ENCODE results near the gene LAMA4. TPM values are rescaled to one million over a fixed set of nuclear protein-coding genes. Genes with fewer than 3 reads are reported as not detected.

LAMA4 gene
- polyA plus RNA-seq, 1 donor from 2014 or later: 0.69 TPM

DNA sequence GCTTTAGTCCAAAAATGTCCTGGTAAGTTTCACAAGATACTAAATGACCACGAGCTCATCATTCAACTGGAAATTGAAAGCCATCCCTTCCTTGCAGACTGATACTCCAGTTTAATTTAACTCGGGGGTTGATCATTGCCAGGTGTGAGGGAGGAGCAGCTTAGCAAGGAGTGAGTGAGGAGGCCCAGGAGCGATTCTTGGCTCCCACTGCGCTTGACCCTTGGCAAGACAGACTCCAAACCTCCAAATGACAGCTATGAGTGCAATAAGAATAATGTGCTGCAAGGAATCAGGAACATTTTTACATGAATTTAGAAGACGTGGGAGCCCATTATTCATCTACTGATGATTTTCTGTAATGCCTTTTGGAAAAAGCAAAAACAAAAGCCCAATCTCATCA is 64.9 kb downstream of the LAMA4 start:
- H3K79me2 ChIP-seq (replicated peaks; ENCODE audit: insufficient read depth, low read length): no peaks in the 10 kb centered on the region
- H3K27ac ChIP-seq (ENCODE audit: low read length): no peak overlapping the region
- TF ChIP-seq EZH2 (IDR thresholded peaks at IDR 0.05; ENCODE audit: borderline replicate concordance, insufficient read depth, low read length, poor library complexity, severe bottlenecking) (no peak), MXI1 (conservative IDR thresholded peaks at IDR 0.05; ENCODE audit: poor library complexity, severe bottlenecking) (no peak), SMC3 (conservative IDR thresholded peaks at IDR 0.05; ENCODE audit: poor library complexity) (no peak), EP300 (conservative IDR thresholded peaks at IDR 0.05; ENCODE audit: poor library complexity, severe bottlenecking) (no peak), RAD21 (conservative IDR thresholded peaks at IDR 0.05) (no peak), TAF1 (IDR thresholded peaks at IDR 0.05; ENCODE audit: low read depth) (no peak)
- TF ChIP-seq, protein P1, sequence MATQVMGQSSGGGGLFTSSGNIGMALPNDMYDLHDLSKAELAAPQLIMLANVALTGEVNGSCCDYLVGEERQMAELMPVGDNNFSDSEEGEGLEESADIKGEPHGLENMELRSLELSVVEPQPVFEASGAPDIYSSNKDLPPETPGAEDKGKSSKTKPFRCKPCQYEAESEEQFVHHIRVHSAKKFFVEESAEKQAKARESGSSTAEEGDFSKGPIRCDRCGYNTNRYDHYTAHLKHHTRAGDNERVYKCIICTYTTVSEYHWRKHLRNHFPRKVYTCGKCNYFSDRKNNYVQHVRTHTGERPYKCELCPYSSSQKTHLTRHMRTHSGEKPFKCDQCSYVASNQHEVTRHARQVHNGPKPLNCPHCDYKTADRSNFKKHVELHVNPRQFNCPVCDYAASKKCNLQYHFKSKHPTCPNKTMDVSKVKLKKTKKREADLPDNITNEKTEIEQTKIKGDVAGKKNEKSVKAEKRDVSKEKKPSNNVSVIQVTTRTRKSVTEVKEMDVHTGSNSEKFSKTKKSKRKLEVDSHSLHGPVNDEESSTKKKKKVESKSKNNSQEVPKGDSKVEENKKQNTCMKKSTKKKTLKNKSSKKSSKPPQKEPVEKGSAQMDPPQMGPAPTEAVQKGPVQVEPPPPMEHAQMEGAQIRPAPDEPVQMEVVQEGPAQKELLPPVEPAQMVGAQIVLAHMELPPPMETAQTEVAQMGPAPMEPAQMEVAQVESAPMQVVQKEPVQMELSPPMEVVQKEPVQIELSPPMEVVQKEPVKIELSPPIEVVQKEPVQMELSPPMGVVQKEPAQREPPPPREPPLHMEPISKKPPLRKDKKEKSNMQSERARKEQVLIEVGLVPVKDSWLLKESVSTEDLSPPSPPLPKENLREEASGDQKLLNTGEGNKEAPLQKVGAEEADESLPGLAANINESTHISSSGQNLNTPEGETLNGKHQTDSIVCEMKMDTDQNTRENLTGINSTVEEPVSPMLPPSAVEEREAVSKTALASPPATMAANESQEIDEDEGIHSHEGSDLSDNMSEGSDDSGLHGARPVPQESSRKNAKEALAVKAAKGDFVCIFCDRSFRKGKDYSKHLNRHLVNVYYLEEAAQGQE (IDR thresholded peaks at IDR 0.05; ENCODE audit: borderline replicate concordance): no peak
- TF ChIP-seq, protein P2, sequence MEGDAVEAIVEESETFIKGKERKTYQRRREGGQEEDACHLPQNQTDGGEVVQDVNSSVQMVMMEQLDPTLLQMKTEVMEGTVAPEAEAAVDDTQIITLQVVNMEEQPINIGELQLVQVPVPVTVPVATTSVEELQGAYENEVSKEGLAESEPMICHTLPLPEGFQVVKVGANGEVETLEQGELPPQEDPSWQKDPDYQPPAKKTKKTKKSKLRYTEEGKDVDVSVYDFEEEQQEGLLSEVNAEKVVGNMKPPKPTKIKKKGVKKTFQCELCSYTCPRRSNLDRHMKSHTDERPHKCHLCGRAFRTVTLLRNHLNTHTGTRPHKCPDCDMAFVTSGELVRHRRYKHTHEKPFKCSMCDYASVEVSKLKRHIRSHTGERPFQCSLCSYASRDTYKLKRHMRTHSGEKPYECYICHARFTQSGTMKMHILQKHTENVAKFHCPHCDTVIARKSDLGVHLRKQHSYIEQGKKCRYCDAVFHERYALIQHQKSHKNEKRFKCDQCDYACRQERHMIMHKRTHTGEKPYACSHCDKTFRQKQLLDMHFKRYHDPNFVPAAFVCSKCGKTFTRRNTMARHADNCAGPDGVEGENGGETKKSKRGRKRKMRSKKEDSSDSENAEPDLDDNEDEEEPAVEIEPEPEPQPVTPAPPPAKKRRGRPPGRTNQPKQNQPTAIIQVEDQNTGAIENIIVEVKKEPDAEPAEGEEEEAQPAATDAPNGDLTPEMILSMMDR (IDR thresholded peaks at IDR 0.05; ENCODE audit: poor library complexity, severe bottlenecking): no peak
- no peak overlapping the region for H3K4me3 ChIP-seq (ENCODE audit: low read length)
- H2AFZ ChIP-seq (ENCODE audit: low read depth, low read length): no peak overlapping the region
- H3K9me2 ChIP-seq (ENCODE audit: insufficient read depth, low read length): no peaks in the 10 kb centered on the region
- H3F3A ChIP-seq (ENCODE audit: insufficient read depth, low read length, poor library complexity, severe bottlenecking): no peaks in the 10 kb centered on the region
- no peaks in the 10 kb centered on the region for H3K27me3 ChIP-seq (ENCODE audit: insufficient read depth, low read depth, low read length)
- no peaks in the 10 kb centered on the region for H3K36me3 ChIP-seq (ENCODE audit: insufficient read depth, low read length)
- no peaks in the 10 kb centered on the region for H3K9me3 ChIP-seq (ENCODE audit: low read length)
- H3K4me2 ChIP-seq (ENCODE audit: low read length): no peak overlapping the region
- no peaks in the 10 kb centered on the region for H4K20me1 ChIP-seq (ENCODE audit: insufficient read depth)
- no peak overlapping the region for H3K9ac ChIP-seq (ENCODE audit: low read length)

DNA sequence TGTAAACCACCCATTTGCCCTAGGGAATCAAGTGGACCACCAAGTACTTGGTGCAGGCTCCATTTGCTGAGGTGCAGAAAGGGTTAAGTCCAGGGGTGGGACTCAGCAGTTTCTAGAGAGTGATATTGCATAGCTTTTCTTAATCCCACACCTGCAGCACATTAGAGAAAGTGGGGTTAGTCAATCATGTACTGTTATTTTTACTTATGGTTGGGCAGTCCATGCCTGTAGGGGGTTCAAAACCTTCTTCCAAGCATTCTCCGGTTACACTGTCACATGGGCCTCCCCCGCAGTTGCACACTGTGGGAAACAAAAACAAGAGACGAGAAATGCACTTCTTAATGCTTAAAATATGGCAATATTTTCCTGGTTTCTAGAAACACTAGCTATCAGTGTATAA is 65.5 kb downstream of the LAMA4 start:
- no peak overlapping the region for H2AFZ ChIP-seq (ENCODE audit: low read depth, low read length)

More for the DNA sequence above, 65.5 kb downstream of the LAMA4 start:
- Histone ChIP-seq H3K27ac (ENCODE audit: low read length) (no peak overlapping the region), H3K4me2 (ENCODE audit: low read length) (no peak overlapping the region), H3F3A (ENCODE audit: insufficient read depth, low read length, poor library complexity, severe bottlenecking) (no peaks in the 10 kb centered on the region), H3K9me3 (ENCODE audit: low read length) (no peaks in the 10 kb centered on the region), H3K9ac (ENCODE audit: low read length) (no peak overlapping the region), H3K4me3 (ENCODE audit: low read length) (no peak overlapping the region), H3K9me2 (ENCODE audit: insufficient read depth, low read length) (no peaks in the 10 kb centered on the region), H3K27me3 (ENCODE audit: insufficient read depth, low read depth, low read length) (no peaks in the 10 kb centered on the region), H3K36me3 (ENCODE audit: insufficient read depth, low read length) (no peaks in the 10 kb centered on the region), H3K79me2 (replicated peaks; ENCODE audit: insufficient read depth, low read length) (no peaks in the 10 kb centered on the region), H4K20me1 (ENCODE audit: insufficient read depth) (no peaks in the 10 kb centered on the region)
- TF ChIP-seq, protein P1 (IDR thresholded peaks at IDR 0.05; ENCODE audit: borderline replicate concordance): no peak
- TF ChIP-seq MXI1 (conservative IDR thresholded peaks at IDR 0.05; ENCODE audit: poor library complexity, severe bottlenecking) (no peak), POLR2AphosphoS5 (IDR thresholded peaks at IDR 0.05) (no peak), TAF1 (IDR thresholded peaks at IDR 0.05; ENCODE audit: low read depth) (no peak), SMC3 (conservative IDR thresholded peaks at IDR 0.05; ENCODE audit: poor library complexity) (no peak), EP300 (conservative IDR thresholded peaks at IDR 0.05; ENCODE audit: poor library complexity, severe bottlenecking) (no peak), EZH2 (IDR thresholded peaks at IDR 0.05; ENCODE audit: borderline replicate concordance, insufficient read depth, low read length, poor library complexity, severe bottlenecking) (no peak), RAD21 (conservative IDR thresholded peaks at IDR 0.05) (no peak)
- TF ChIP-seq, protein P2 (IDR thresholded peaks at IDR 0.05; ENCODE audit: poor library complexity, severe bottlenecking): no peak
